ENCODE results near the gene DRG2.

Gene DRG2

DNA sequence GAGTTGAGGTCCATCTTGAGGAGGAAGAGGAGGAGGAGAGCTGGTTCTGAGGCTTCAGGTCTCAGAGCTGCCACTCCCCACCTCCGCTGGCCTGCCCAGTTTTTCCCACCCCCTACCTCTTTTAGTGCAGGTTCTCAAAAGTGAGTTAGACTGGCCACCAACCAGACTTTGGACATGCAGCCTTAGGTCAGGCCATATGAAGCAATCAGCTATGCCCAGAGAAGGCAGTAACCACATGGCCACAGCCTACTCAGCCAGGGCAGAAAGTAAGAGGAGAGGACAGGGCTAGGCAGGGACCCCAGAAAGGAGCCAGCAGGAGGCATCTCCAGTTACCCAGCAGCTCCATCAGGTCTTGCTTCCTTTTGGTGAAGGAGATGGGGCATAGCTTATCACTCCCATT lies 29.8 kb downstream of the DRG2 start:
- no peak for TF ChIP-seq GATA2 (IDR thresholded peaks at IDR 0.05; ENCODE audit: low read depth, low read length)
- TF ChIP-seq GATA3 (IDR thresholded peaks at IDR 0.05; ENCODE audit: low read depth, low read length) = no peak

DNA sequence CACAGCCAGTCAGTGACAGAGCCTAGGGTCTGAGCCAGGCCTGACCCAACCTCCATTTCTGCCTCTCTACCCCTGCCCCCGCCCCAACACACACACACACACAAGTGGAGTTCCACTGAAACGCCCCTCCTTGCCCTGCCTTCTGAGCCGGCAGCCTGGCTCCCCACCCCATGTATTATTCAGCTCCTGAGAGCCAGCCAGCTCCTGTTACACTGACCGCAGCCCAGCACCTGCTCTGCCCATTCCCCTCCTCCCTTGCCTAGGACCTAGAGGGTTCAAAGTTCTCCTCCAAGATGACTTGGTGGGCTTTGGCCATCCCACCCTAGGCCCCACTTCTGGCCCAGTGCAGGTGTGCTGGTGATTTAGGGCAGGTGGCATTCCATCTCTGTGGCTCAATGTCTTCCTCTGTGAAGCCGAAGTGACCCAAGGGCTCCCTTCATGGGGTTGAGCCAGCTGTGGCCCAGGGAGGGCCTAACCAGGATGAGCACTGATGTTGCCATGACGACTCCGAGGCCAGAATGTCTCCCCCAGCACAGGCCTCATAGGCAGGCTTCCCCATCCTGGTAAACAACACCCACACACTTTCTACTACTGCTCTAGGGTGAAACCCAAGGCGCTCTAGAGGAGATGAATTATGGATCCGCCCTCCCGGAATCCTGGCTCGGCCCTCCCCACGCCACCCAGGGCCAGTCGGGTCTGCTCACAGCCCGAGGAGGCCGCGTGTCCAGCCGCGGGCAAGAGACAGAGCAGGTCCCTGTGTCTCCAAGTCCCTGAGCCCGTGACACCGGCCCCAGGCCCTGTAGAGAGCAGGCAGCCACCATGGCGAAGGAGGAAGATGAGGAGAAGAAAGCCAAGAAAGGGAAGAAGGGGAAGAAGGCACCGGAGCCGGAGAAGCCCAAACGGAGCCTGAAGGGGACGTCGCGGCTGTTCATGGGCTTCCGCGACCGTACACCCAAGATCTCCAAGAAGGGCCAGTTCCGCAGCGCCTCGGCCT lies 30.5 kb downstream of the DRG2 start:
- TF ChIP-seq GATA3 (IDR thresholded peaks at IDR 0.05; ENCODE audit: low read depth, low read length) (no peak), GATA2 (IDR thresholded peaks at IDR 0.05; ENCODE audit: low read depth, low read length) (no peak)

DNA sequence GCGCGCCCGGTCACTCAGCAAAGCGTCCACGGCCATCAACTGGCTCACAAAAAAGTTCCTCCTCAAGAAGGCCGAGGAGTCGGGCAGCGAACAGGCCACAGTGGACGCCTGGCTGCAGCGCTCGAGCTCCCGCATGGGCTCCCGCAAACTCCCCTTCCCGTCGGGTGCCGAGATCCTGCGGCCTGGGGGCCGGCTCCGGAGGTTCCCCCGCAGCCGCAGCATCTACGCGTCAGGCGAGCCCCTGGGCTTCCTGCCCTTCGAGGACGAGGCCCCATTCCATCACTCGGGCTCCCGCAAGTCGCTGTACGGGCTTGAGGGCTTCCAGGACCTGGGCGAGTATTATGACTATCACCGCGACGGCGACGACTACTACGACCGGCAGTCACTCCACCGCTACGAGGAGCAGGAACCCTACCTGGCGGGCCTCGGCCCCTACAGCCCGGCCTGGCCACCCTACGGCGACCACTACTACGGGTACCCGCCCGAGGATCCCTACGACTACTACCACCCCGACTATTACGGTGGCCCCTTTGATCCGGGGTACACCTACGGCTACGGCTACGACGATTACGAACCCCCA lies 31.5 kb downstream of the DRG2 start:
- no peak for TF ChIP-seq GATA3 (IDR thresholded peaks at IDR 0.05; ENCODE audit: low read depth, low read length)
- TF ChIP-seq GATA2 (IDR thresholded peaks at IDR 0.05; ENCODE audit: low read depth, low read length) = no peak

DNA sequence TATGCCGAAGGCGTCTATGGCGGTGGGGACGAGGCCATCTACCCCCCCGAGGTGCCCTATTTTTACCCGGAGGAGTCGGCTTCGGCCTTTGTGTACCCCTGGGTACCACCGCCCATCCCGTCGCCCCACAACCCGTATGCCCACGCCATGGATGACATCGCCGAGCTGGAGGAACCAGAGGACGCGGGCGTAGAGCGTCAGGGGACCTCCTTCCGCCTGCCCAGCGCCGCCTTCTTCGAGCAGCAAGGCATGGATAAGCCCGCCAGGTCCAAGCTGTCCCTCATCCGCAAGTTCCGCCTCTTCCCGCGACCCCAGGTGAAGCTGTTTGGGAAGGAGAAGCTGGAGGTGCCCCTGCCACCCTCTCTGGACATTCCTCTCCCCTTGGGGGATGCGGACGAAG lies 32.2 kb downstream of the DRG2 start:
- TF ChIP-seq GATA3 (IDR thresholded peaks at IDR 0.05; ENCODE audit: low read depth, low read length) (no peak), GATA2 (IDR thresholded peaks at IDR 0.05; ENCODE audit: low read depth, low read length) (no peak)

DNA sequence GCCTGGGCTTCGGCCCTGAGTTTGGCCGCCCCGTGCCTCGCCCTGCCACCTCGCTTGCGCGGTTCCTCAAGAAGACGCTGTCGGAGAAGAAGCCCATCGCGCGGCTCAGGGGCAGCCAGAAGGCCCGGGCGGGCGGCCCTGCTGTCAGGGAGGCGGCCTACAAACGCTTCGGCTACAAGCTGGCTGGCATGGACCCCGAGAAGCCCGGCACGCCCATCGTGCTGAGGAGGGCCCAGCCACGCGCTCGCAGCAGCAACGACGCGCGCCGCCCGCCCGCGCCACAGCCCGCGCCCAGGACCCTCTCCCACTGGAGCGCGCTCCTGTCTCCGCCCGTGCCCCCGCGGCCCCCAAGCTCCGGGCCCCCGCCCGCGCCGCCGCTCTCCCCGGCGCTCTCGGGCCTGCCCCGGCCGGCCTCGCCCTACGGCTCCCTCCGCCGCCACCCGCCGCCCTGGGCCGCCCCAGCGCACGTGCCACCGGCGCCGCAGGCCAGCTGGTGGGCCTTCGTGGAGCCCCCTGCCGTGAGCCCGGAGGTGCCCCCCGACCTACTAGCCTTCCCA lies 32.8 kb downstream of the DRG2 start:
- TF ChIP-seq GATA3 (IDR thresholded peaks at IDR 0.05; ENCODE audit: low read depth, low read length) (no peak), GATA2 (IDR thresholded peaks at IDR 0.05; ENCODE audit: low read depth, low read length) (no peak)

DNA sequence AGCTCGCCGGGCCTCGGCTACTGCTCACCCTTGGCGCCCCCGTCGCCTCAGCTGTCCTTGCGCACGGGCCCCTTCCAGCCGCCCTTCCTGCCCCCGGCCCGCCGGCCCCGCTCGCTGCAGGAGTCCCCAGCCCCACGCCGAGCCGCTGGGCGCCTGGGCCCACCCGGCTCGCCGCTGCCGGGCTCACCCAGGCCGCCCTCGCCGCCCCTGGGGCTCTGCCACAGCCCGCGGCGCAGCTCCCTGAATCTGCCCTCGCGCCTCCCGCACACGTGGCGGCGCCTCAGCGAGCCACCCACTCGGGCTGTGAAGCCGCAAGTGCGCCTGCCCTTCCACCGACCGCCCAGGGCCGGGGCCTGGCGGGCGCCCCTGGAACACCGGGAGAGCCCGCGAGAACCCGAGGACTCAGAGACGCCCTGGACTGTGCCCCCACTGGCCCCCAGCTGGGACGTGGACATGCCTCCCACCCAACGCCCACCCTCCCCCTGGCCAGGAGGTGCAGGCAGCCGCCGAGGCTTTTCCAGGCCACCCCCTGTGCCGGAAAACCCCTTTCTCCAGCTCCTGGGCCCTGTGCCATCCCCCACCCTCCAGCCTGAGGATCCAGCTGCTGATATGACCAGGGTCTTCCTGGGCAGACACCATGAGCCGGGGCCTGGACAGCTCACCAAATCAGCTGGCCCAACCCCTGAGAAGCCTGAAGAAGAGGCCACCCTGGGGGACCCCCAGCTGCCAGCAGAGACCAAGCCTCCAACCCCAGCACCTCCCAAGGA lies 33.6 kb downstream of the DRG2 start:
- TF ChIP-seq GATA2 (IDR thresholded peaks at IDR 0.05; ENCODE audit: low read depth, low read length) = no peak

DNA sequence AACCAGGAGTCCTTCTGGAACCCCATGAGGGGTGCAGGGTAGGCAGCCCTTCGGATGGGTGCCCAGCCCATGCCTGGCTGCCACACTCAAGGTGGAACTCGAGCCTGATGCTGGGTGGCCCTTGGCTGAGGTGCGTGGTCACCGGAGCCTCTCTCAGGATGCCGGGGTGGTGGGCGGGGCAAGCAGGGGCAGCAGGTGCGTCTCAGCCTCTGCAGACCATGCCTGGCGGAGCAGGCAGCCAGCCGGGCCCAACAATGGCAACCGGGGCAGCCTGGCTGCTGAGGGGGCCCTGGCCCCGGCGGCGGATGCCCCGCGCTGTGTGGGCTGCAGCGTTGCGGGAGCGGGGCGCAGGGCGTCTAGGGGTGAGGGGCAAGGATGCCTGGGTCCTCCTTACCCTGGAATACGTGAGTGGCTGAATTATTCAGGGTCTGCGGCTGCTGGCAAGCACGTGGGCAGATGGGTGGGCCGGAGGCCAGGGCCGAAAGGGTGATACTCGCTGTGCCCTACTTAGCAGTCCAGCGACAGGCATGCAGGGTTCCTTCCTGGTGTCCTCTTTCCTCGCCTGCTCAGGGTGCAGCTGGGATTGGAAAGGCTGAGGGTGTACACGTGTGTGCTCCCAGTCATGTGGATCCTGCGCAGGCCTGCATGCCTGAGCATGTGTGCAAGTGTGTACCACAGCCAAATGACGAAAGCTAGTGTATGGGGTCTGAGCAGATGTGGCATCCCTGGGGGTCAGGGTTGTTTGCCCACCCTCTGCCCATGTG lies 35.4 kb downstream of the DRG2 start:
- TF ChIP-seq GATA3 (IDR thresholded peaks at IDR 0.05; ENCODE audit: low read depth, low read length) (no peak), GATA2 (IDR thresholded peaks at IDR 0.05; ENCODE audit: low read depth, low read length) (no peak)

DNA sequence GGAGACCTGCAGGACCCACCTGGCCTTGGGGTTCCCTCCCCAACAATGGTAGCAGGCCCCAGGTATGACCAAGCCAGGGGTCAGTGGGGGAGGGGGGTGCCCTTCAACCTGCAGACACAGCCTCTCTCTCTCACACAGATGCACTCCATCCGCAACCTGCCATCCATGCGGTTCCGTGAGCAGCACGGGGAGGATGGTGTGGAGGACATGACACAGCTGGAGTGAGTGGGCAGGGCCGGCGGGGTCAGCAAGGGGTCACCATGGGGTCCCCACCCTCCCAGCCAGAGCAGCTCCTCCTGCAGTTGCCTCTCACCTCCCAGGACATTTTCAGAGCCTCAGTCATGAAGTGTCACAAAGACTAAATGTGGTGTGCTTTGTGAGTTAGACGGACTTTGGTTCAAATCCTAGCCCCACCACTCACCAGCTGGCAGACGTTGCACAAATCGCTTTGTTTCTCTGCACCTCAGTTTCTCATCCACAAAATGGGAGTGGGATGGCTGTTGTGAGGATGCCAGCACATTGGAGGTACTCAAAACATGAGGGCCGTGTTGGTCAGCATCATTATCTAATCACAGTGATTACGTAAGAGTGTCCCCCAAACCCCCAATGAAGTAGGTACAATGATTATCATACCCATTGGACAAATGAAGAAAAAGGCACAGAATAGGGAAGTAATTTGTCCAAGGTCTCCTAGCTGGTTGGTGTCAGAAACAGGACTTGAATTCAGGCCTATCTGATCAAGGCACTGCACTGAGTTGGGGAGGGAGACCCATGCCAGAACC lies 36.8 kb downstream of the DRG2 start:
- TF ChIP-seq GATA2 (IDR thresholded peaks at IDR 0.05; ENCODE audit: low read depth, low read length) = no peak
- no peak for TF ChIP-seq GATA3 (IDR thresholded peaks at IDR 0.05; ENCODE audit: low read depth, low read length)

DNA sequence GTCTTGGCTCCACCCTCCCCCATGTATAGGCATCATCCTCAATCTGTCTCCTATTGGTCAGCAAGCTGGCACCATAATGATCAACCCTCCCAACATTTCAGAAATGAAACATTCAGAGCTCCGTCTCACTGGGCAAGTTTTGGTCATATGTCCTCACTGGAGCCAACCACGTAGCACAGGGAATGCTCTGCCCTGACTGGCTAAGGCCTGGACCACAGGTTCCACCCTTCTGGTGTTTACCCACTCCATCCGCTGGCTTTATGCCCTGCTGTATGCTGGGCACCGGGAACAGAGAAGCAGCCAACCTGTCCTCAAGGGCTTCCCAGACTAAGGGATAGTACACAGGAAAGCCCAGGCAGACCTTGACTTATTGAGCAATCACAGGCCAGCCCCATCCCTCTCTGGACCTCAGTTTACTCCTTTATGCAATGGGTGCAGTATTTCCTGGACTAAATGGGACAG lies 41.3 kb downstream of the DRG2 start:
- no peak for TF ChIP-seq GATA2 (IDR thresholded peaks at IDR 0.05; ENCODE audit: low read depth, low read length)
- no peak for TF ChIP-seq GATA3 (IDR thresholded peaks at IDR 0.05; ENCODE audit: low read depth, low read length)

DNA sequence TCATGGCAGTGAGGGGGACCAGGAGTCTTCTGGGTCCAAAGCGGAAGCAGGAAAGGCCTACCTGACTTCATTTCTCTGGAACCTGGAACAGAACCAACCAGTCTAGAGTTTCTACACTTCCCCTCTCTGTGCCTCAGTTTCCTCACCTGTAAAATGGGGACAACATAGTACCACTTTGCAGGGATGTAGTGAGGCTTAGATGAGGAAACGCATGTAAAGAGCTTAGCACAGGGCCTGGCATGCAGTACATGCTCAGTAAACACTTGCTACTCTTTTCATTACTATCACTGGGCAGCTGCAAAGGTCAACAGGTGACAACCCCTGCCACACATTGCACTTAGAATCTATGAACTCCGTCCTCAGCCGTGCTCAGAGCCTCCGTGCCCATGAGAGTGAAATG lies 45.0 kb downstream of the DRG2 start:
- TF ChIP-seq GATA3 (IDR thresholded peaks at IDR 0.05; ENCODE audit: low read depth, low read length) (no peak), GATA2 (IDR thresholded peaks at IDR 0.05; ENCODE audit: low read depth, low read length) (no peak)

DNA sequence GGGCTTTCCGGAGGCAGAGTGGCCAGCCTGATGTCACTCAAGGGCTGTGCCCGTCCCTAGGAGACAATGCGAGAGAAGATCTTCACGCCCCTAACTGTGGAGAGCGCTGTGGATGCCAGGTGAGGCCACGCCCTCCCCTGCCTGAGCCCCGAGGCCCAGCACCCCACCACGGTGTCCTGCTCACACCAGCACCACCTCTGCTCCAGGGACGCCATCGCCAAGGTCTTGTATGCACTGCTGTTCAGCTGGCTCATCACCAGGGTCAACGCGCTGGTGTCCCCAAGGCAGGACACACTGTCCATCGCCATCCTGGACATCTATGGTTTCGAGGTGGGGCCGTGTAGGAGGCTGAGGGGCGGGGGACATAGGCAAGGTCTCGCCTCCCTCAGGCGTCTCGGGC lies 48.6 kb downstream of the DRG2 start:
- TF ChIP-seq GATA2 (IDR thresholded peaks at IDR 0.05; ENCODE audit: low read depth, low read length) (no peak), GATA3 (IDR thresholded peaks at IDR 0.05; ENCODE audit: low read depth, low read length) (no peak)

DNA sequence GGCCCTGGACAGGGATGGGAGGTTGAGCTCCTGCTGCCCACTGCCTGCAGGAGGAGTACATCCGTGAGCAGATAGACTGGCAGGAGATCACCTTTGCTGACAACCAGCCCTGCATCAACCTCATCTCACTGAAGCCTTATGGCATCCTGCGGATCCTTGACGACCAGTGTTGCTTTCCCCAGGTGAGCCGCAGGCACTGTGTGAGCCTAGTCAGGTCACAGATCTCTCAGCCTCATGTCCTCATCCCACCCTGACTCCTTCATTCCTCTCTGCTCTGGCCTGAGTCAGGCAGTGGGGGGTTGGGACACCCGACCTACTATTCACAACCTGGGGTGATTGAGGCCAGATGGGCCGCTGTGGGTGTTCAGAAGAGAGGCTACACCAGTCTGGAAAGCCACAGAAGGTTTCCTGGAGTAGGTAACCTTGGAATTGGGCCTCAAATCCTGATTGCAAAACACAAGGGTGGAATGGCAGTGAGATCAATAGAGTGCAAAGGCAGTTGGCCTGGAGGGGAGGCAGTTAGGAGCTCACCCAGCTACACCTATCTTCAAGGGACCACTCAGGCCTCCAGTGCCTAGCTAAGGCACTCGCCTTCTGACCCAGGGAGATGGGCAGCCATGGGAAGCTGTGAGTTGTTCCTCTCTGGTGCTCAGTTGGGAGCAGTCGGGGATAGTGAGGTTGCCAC lies 50.5 kb downstream of the DRG2 start:
- no peak for TF ChIP-seq GATA2 (IDR thresholded peaks at IDR 0.05; ENCODE audit: low read depth, low read length)
- no peak for TF ChIP-seq GATA3 (IDR thresholded peaks at IDR 0.05; ENCODE audit: low read depth, low read length)
